HEK293 (cell line): ENCODE data around the gene GREM1.

Experiments
- CTCF ChIA-PET: fragments of 350-600 bp; formaldehyde crosslinking; extraction: SDS; loops from one replicate; lab custom pipeline; 2021; ENCODE audit warnings: antibody characterized with exemption; lab: Yijun Ruan, JAX
- POLR2A ChIA-PET: fragments of 300-600 bp; formaldehyde crosslinking; extraction: SDS; loops from one replicate; lab custom pipeline; 2020; ENCODE audit warnings: antibody characterized with exemption, inconsistent platforms; lab: Yijun Ruan, JAX
- H3K27ac ChIP-seq: fragments of 200-500 bp; sonication (Bioruptor generic); 2 replicates; pipeline ENCODE4 v1.5.1; 2014; ENCODE audit warnings: low read depth, low read length, control low read depth, inconsistent platforms; ENCODE audit errors: extremely low read depth
- H3K36me3 ChIP-seq, 2 experiments: fragments of 200-500 bp in 1 of 2; sonication (Bioruptor generic) in 1 of 2; 1 replicate in 1 of 2; 2 replicates in 1 of 2; pipeline ENCODE4 v1.5.1; 2014 to 2017; ENCODE audit warnings: inconsistent platforms in 2 of 2, low read length in 2 of 2; ENCODE audit not compliant: control insufficient read depth in 2 of 2, insufficient read depth in 1 of 2
- H3K4me1 ChIP-seq: fragments of 200-500 bp; sonication (Bioruptor generic); 2 replicates; pipeline ENCODE4 v1.5.1; 2014; ENCODE audit warnings: mild to moderate bottlenecking, low read length, inconsistent platforms; ENCODE audit not compliant: control insufficient read depth, insufficient read depth
- H3K4me3 ChIP-seq: 2 replicates; pipeline ENCODE4 v1.5.1; 2011; ENCODE audit warnings: low read depth, mild to moderate bottlenecking, control low read depth, low read length, moderate library complexity
- H3K9me3 ChIP-seq: fragments of 200-500 bp; sonication (Bioruptor generic); 2 replicates; pipeline ENCODE4 v1.5.1; 2014; ENCODE audit warnings: low read depth, low read length, inconsistent platforms; ENCODE audit not compliant: control insufficient read depth, insufficient read depth
- HOXD13 ChIP-seq: sonication (generic); formaldehyde crosslinking; IDR thresholded peaks from 2 replicates; pipeline ENCODE4 v1.8.0; 2022; ENCODE audit warnings: missing genetic modification reagents, borderline replicate concordance
- KLF1 ChIP-seq: fragments of 450-650 bp; formaldehyde crosslinking; IDR thresholded peaks from 2 replicates; pipeline ENCODE4 v1.5.1; 2016; ENCODE audit warnings: missing biosample characterization, missing genetic modification characterization
- KLF16 ChIP-seq: fragments of 450-650 bp; formaldehyde crosslinking; IDR thresholded peaks from 2 replicates; pipeline ENCODE4 v1.5.1; 2017; ENCODE audit warnings: missing biosample characterization, missing genetic modification characterization
- MEIS1 ChIP-seq: sonication (generic); formaldehyde crosslinking; IDR thresholded peaks from 2 replicates; pipeline ENCODE4 v1.8.1; 2022; ENCODE audit warnings: missing genetic modification reagents, mild to moderate bottlenecking, borderline replicate concordance
- OVOL3 ChIP-seq: fragments of 450-650 bp; formaldehyde crosslinking; IDR thresholded peaks from 2 replicates; pipeline ENCODE4 v1.5.1; 2016; ENCODE audit warnings: missing biosample characterization, missing genetic modification characterization
- TSHZ1 ChIP-seq: fragments of 450-650 bp; formaldehyde crosslinking; IDR thresholded peaks from 2 replicates; pipeline ENCODE4 v1.5.1; 2016; ENCODE audit warnings: missing biosample characterization, missing genetic modification characterization, borderline replicate concordance
- ZBTB1 ChIP-seq: fragments of 450-650 bp; formaldehyde crosslinking; IDR thresholded peaks from 2 replicates; pipeline ENCODE4 v1.5.1; 2016; ENCODE audit warnings: missing biosample characterization, missing genetic modification characterization
- ZEB2 ChIP-seq: fragments of 450-650 bp; formaldehyde crosslinking; IDR thresholded peaks from 2 replicates; pipeline ENCODE4 v1.5.1; 2016; ENCODE audit warnings: missing biosample characterization, missing genetic modification characterization
- ZNF112 ChIP-seq: fragments of 450-650 bp; formaldehyde crosslinking; IDR thresholded peaks from 2 replicates; pipeline ENCODE4 v1.5.0; 2017; ENCODE audit warnings: missing biosample characterization, missing genetic modification characterization
- ZNF169 ChIP-seq: fragments of 450-650 bp; formaldehyde crosslinking; IDR thresholded peaks from 2 replicates; pipeline ENCODE4 v1.5.1; 2016; ENCODE audit warnings: missing biosample characterization, missing genetic modification characterization
- ZNF2 ChIP-seq: fragments of 450-650 bp; formaldehyde crosslinking; IDR thresholded peaks from 2 replicates; pipeline ENCODE4 v1.5.1; 2016; ENCODE audit warnings: missing biosample characterization, missing genetic modification characterization
- ZNF202 ChIP-seq: fragments of 450-650 bp; formaldehyde crosslinking; IDR thresholded peaks from 2 replicates; pipeline ENCODE4 v1.5.1; 2016; ENCODE audit warnings: missing biosample characterization, missing genetic modification characterization, borderline replicate concordance
- ZNF221 ChIP-seq: fragments of 450-650 bp; formaldehyde crosslinking; IDR thresholded peaks from 2 replicates; pipeline ENCODE4 v1.5.1; 2017; ENCODE audit warnings: missing biosample characterization, missing genetic modification characterization, borderline replicate concordance
- ZNF350 ChIP-seq: fragments of 450-650 bp; formaldehyde crosslinking; IDR thresholded peaks from 2 replicates; pipeline ENCODE4 v1.5.0; 2017; ENCODE audit warnings: missing biosample characterization, mild to moderate bottlenecking, missing genetic modification characterization
- ZNF362 ChIP-seq: fragments of 450-650 bp; formaldehyde crosslinking; IDR thresholded peaks from 2 replicates; pipeline ENCODE4 v1.5.1; 2016; ENCODE audit warnings: missing biosample characterization, missing genetic modification characterization
- ZNF473 ChIP-seq: fragments of 450-650 bp; formaldehyde crosslinking; IDR thresholded peaks from 2 replicates; pipeline ENCODE4 v1.5.1; 2017; ENCODE audit warnings: missing biosample characterization, missing genetic modification characterization
- ZNF513 ChIP-seq: fragments of 450-650 bp; IDR thresholded peaks from 2 replicates; pipeline ENCODE4 v1.5.1; 2018; ENCODE audit warnings: missing biosample characterization, missing genetic modification characterization
- ZNF549 ChIP-seq: fragments of 450-650 bp; IDR thresholded peaks from 2 replicates; pipeline ENCODE4 v1.5.1; 2018; ENCODE audit warnings: missing biosample characterization, missing genetic modification characterization, mild to moderate bottlenecking, inconsistent platforms, moderate library complexity
- ZNF558 ChIP-seq: fragments of 450-650 bp; formaldehyde crosslinking; IDR thresholded peaks from 2 replicates; pipeline ENCODE4 v1.5.1; 2016; ENCODE audit warnings: missing biosample characterization, missing genetic modification characterization
- ZNF561 ChIP-seq: fragments of 450-650 bp; IDR thresholded peaks from 2 replicates; pipeline ENCODE4 v1.5.1; 2018; ENCODE audit warnings: missing biosample characterization, missing genetic modification characterization, borderline replicate concordance
- ZNF596 ChIP-seq: fragments of 450-650 bp; IDR thresholded peaks from 2 replicates; pipeline ENCODE4 v1.5.0; 2018; ENCODE audit warnings: missing biosample characterization, mild to moderate bottlenecking, missing genetic modification characterization, moderate library complexity
- ZNF677 ChIP-seq: fragments of 450-650 bp; IDR thresholded peaks from 2 replicates; pipeline ENCODE4 v1.5.0; 2018; ENCODE audit warnings: missing biosample characterization, mild to moderate bottlenecking, missing genetic modification characterization, moderate library complexity
- ZNF692 ChIP-seq: fragments of 450-650 bp; formaldehyde crosslinking; IDR thresholded peaks from 2 replicates; pipeline ENCODE4 v1.5.1; 2016; ENCODE audit warnings: missing biosample characterization, missing genetic modification characterization
- ZNF768 ChIP-seq: fragments of 450-650 bp; formaldehyde crosslinking; IDR thresholded peaks from 2 replicates; pipeline ENCODE4 v1.5.1; 2018; ENCODE audit warnings: missing biosample characterization, mild to moderate bottlenecking, missing genetic modification characterization
- ZSCAN16 ChIP-seq: fragments of 450-650 bp; formaldehyde crosslinking; IDR thresholded peaks from 2 replicates; pipeline ENCODE4 v1.5.1; 2016; ENCODE audit warnings: missing biosample characterization, missing genetic modification characterization

The GREM1 gene

GRCh38 chr15:32722136-32722535, 4.3 kb downstream of the GREM1 start:
- ChIA-PET POLR2A (no interaction called here), CTCF (no interaction called here)
- Histone ChIP-seq H3K4me3 (no peak overlapping the region), H3K36me3 (no peaks in the 10 kb centered on the region), H3K4me1 (peaks cover 2% of the 10 kb centered on the region; the same call in 1 of the 2 replicates), H3K9me3 (no peaks in the 10 kb centered on the region), H3K27ac (no peak overlapping the region)
- no peak for TF ChIP-seq MEIS1 (CRISPR knock-in tag)
- no peak for TF ChIP-seq ZNF513 (tag by site-specific recombination)
- TF ChIP-seq ZBTB1 (tag by site-specific recombination): no peak
- TF ChIP-seq TSHZ1 (tag by site-specific recombination): no peak
- no peak for TF ChIP-seq ZNF473 (tag by site-specific recombination)
- no peak for TF ChIP-seq ZNF558 (tag by site-specific recombination)
- TF ChIP-seq ZNF768: no peak
- no peak for TF ChIP-seq ZNF112
- no peak for TF ChIP-seq ZNF221 (tag by site-specific recombination)

GRCh38 chr15:32723171-32723948, 5.6 kb downstream of the GREM1 start:
- TF ChIP-seq ZNF362 (no peak), ZNF549 (tag by site-specific recombination) (no peak), ZNF202 (tag by site-specific recombination) (no peak), ZEB2 (tag by site-specific recombination) (no peak), KLF1 (tag by site-specific recombination) (no peak), ZNF677 (no peak), KLF16 (tag by site-specific recombination) (no peak), ZNF561 (no peak), ZSCAN16 (tag by site-specific recombination) (no peak), ZNF2 (tag by site-specific recombination) (no peak), ZNF350 (no peak), ZNF596 (no peak), ZNF692 (tag by site-specific recombination) (no peak), OVOL3 (tag by site-specific recombination) (no peak), ZNF169 (no peak), HOXD13 (CRISPR knock-in tag) (no peak)
- ChIA-PET POLR2A (no interaction called here), CTCF (interaction anchor here (0.9 kb wide), 1 partner anchor 298 kb away, joined by 3 read pairs; no protein-coding TSS in a partner anchor)

More at GRCh38 chr15:32723171-32723948, 5.6 kb downstream of the GREM1 start:
- no peaks in the 10 kb centered on the region for H3K36me3 ChIP-seq
- no peak overlapping the region for H3K4me3 ChIP-seq
- H3K27ac ChIP-seq: no peak overlapping the region
- no peaks in the 10 kb centered on the region; the same call in 1 of the 2 replicates for H3K4me1 ChIP-seq
- H3K9me3 ChIP-seq: no peaks in the 10 kb centered on the region
